Brain microvascular endothelial cell (primary cell): ENCODE measurements around the gene CENPP.

ENCODE experiments used
- DNase-seq: peaks from one replicate; pipeline ENCODE4 v3.0.0-alpha.2; 2020
- H3K27ac ChIP-seq: fragments of 250-450 bp; sonication (Bioruptor Pico); 2 replicates; pipeline ENCODE4 v1.5.1; 2020; ENCODE audit warnings: mild to moderate bottlenecking, moderate library complexity
- H3K27me3 ChIP-seq: fragments of 250-450 bp; sonication (Bioruptor Pico); replicated peaks from 2 replicates; pipeline ENCODE4 v1.5.1; 2020; ENCODE audit warnings: mild to moderate bottlenecking
- H3K36me3 ChIP-seq: fragments of 250-450 bp; sonication (Bioruptor Pico); replicated peaks from 2 replicates; pipeline ENCODE4 v1.5.1; 2020; ENCODE audit warnings: mild to moderate bottlenecking
- H3K4me3 ChIP-seq: 2 replicates; pipeline ENCODE4 v1.5.1; 2011; ENCODE audit warnings: low read depth, mild to moderate bottlenecking, control low read depth, low read length, moderate library complexity
- CTCF ChIP-seq: IDR thresholded peaks from 2 replicates; pipeline ENCODE4 v1.5.1; 2011; ENCODE audit warnings: low read depth, mild to moderate bottlenecking, moderate library complexity, low read length, control low read depth, inconsistent platforms; ENCODE audit errors: missing control alignments
- in situ Hi-C: cut with HindIII; loops from 2 replicates; pipeline ENCODE4 v1.10.0; 2017; ENCODE audit warnings: low sequenced_read_pairs, low pct_ligation_motif_present

Gene CENPP

DNA sequence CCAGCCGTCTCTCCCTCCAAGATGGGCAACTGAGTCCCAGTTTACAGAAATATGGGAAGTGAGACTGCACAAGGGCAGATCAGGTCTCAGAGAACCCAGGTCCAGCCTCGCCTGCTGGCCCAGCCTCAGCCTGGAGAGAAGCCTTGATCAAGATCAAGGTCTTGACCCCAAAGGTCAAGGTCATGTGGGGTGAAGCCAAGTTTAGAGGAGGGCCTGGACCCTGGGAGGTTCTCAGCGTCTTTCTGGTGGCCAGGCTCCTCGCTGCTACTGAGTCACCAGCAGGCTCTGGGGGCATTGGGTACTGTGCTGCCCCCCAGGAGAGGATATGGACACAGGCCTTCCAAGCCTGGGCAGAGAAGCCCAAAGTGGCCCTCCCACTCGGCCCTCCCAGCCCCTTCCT, 335.4 kb downstream of the CENPP start:
- no peak for DNase-seq
- peaks cover 15% of the 10 kb centered on the region for H3K36me3 ChIP-seq
- H3K4me3 ChIP-seq: no peak overlapping the region
- no peaks in the 10 kb centered on the region for H3K27me3 ChIP-seq
- TF ChIP-seq CTCF: no peak
- in situ Hi-C loops: no loop called here
- no peak overlapping the region for H3K27ac ChIP-seq

DNA sequence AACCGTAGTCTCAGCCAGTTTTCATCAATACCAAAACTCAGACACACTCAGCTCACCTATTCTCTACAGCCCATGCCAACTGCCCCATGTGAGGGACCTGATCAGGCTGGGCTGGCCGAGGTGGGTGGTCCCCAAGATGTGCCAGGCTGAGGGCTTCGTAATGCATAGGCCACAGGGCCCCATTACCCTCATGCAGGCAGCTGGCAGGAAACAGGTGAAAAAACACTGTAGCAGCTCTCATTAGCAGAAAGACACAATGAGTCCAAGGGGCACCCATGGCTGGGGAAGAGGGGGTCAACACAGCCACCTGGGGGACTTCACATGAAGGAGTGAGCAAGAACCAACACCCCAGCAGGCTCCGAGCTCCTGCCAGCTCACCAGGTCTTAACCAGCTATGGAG, 336.0 kb downstream of the CENPP start:
- no peak for DNase-seq
- H3K36me3 ChIP-seq: peaks cover 13% of the 10 kb centered on the region
- H3K27ac ChIP-seq: no peak overlapping the region
- H3K27me3 ChIP-seq: no peaks in the 10 kb centered on the region
- no peak overlapping the region for H3K4me3 ChIP-seq
- no peak for TF ChIP-seq CTCF
- in situ Hi-C loops: no loop called here

GRCh38 chr9:92663126-92663525, 337.4 kb downstream of the CENPP start:
- in situ Hi-C loops: no loop called here
- no peak for TF ChIP-seq CTCF
- no peak for DNase-seq
- Histone ChIP-seq H3K27me3 (no peaks in the 10 kb centered on the region), H3K27ac (no peak overlapping the region), H3K4me3 (no peak overlapping the region), H3K36me3 (peaks cover 13% of the 10 kb centered on the region)

- no peak overlapping the region for H3K4me3 ChIP-seq
- peak; percentile 22 for DNase-seq
- TF ChIP-seq CTCF: no peak
- peaks cover 10% of the 10 kb centered on the region for H3K36me3 ChIP-seq
- H3K27me3 ChIP-seq: no peaks in the 10 kb centered on the region
- peak overlapping the region; percentile 23 for H3K27ac ChIP-seq
- in situ Hi-C loops: no loop called here
These were observed 338.2 kb downstream of the CENPP start for GRCh38 chr9:92663951-92664350.

DNA sequence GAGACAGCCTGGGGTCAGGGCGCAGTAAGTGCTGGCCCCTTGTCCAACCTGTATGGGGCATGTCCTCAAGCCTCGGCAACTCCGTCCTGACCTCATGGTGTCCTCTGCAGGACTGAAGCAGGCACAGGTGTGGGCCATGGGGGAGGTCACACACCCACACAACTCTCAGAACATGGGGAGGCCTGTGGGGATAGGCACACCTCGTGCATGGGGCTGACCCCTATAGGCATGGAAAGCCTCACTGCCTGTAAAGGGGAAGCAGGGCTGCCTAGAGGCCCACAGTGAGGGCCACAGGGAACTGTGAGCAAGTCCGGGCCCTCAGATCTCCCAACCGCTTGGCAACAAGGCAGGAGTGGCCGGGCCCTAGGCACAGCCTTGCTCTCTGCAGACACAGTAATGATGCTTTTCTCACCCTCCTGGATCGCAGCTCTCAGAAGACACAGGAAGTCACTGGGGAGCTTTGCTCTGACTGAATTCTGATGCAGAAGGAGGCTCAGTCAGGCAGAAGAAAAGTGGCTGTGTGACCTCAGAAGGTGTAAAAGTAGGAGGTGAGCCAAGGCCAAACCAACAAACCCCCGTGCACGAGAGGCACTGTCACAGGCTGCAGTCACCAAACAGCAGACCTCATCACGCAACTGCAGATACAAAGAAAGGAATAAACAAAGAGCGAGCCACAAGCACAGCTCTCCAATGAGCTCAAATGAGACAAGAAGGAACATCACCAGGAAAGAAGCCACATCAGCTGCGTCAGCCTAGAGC, 338.8 kb downstream of the CENPP start:
- Histone ChIP-seq H3K36me3 (peaks cover 10% of the 10 kb centered on the region), H3K4me3 (no peak overlapping the region), H3K27me3 (no peaks in the 10 kb centered on the region), H3K27ac (peak overlapping the region; percentile 53)
- in situ Hi-C loops: no loop called here
- TF ChIP-seq CTCF: no peak
- peak; percentile 27 for DNase-seq

DNA sequence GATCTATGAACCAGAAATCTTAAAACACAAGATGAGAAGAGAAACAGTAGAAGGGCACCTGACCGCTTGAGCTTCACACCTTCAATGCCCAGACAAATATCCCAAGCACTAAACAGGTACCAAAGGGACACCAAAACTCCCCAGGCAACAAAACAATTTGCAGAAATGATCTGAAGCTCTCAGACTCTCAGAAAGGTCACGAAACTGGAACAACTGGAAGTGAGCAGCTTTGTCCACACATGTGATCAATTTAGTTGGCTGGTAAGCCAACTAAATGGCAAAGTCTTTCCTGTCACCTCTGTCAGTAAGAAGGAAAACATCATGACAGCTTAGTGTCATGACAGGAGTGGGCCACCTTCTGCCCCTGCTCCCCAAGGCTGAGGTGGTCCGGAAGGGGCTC, 340.1 kb downstream of the CENPP start:
- DNase-seq: no peak
- TF ChIP-seq CTCF: no peak
- no peak overlapping the region for H3K4me3 ChIP-seq
- peaks cover 10% of the 10 kb centered on the region for H3K36me3 ChIP-seq
- H3K27ac ChIP-seq: no peak overlapping the region
- in situ Hi-C loops: no loop called here
- no peaks in the 10 kb centered on the region for H3K27me3 ChIP-seq
